Thyroid gland (tissue), 4 donors: Measurements from ENCODE around the gene AIF1L. TPM values are rescaled to one million over a fixed set of nuclear protein-coding genes. Genes with fewer than 3 reads are reported as not detected.

ENCODE experiments used
- DNase-seq, 2 donors: peaks; one replicate each; pipeline ENCODE4 v3.0.0-alpha.2; 2019
- H3K27ac ChIP-seq, 3 donors: fragments of 200-600 bp; sonication (generic); 1 replicate in 2 of 3; 2 replicates in 1 of 3; pipeline ENCODE4 v1.5.1; 2016 to 2019; ENCODE audit warnings: mild to moderate bottlenecking in 1 of 3, moderate library complexity in 1 of 3
- H3K27me3 ChIP-seq: fragments of 200-600 bp; sonication (generic); one replicate; pipeline ENCODE4 v1.5.1; 2019
- H3K36me3 ChIP-seq, 2 donors: fragments of 200-600 bp; sonication (generic); one replicate each; pipeline ENCODE4 v1.5.1; 2016 to 2019
- H3K4me1 ChIP-seq, 2 donors: fragments of 200-600 bp; sonication (generic); one replicate each; pipeline ENCODE4 v1.5.1; 2017 to 2019
- H3K4me3 ChIP-seq, 3 donors: fragments of 200-600 bp; sonication (generic); replicated peaks in 1 of 3; 1 replicate in 2 of 3; 2 replicates in 1 of 3; pipeline ENCODE4 v1.5.1; 2016; ENCODE audit warnings: mild to moderate bottlenecking in 1 of 3
- H3K9me3 ChIP-seq: fragments of 200-600 bp; sonication (generic); one replicate; pipeline ENCODE4 v1.5.1; 2017
- CTCF ChIP-seq, 6 experiments: fragments of 200-600 bp in 3 of 6; fragments of 450-650 bp in 3 of 6; sonication (generic) in 3 of 6; IDR thresholded peaks; one replicate each; pipeline ENCODE4 v1.5.1; 2016 to 2019; ENCODE audit warnings: antibody characterized with exemption in 6 of 6, mild to moderate bottlenecking in 2 of 6, inconsistent platforms in 1 of 6, moderate library complexity in 1 of 6
- POLR2A ChIP-seq, 2 donors: fragments of 450-650 bp; IDR thresholded peaks; one replicate each; pipeline ENCODE4 v1.6.1; 2017; ENCODE audit warnings: antibody characterized with exemption in 2 of 2, mild to moderate bottlenecking in 2 of 2, moderate library complexity in 1 of 2
- WGBS, 2 donors: methylation state at CpG; one replicate each; pipeline ENCODE4 v1.1.5; 2017; 5-methylcytosine and 5-hydroxymethylcytosine counted together
- intact Hi-C: fragments of 100-400 bp; cut with DNase I; formaldehyde crosslinking; loops from one replicate; pipeline ENCODE4 v1.15.1; 2023
- total RNA-seq, 4 donors: library from RNA; depleted of rRNA; stranded (reverse); fragments of >200 nt; gene quantifications; one replicate each; pipeline ENCODE4 v1.2.3, GENCODE V29; 2016

The AIF1L gene
- total RNA-seq, 4 donors from 2014 or later, result 43.0 to 114 (median 87.9) TPM

- whole genome bisulfite sequencing, 2 donors, result 91 to 92% methylated on average over 4 of the region's 4 CpGs
- no peak for DNase-seq
- Histone ChIP-seq H3K27ac (no peak overlapping the region), H3K9me3 (no peaks in the 10 kb centered on the region), H3K4me3 (no peak overlapping the region), H3K36me3 (peaks cover 33 to 42% of the 10 kb centered on the region in 2 donors), H3K27me3 (no peaks in the 10 kb centered on the region), H3K4me1 (no peaks in the 10 kb centered on the region)
- no peak for TF ChIP-seq CTCF (IDR thresholded peaks at IDR 0.05)
- no peak for TF ChIP-seq POLR2A (IDR thresholded peaks at IDR 0.05)
- intact Hi-C loops, result no loop called here
Observed at GRCh38 chr9:131162886-131163285, 66.6 kb downstream of the AIF1L start.

GRCh38 chr9:131165523-131165922 lies 69.2 kb downstream of the AIF1L start:
- peaks cover 20 to 31% of the 10 kb centered on the region in 2 donors for H3K36me3 ChIP-seq
- H3K4me1 ChIP-seq, result no peaks in the 10 kb centered on the region
- DNase-seq, result no peak
- H3K9me3 ChIP-seq, result no peaks in the 10 kb centered on the region
- no peak overlapping the region for H3K27ac ChIP-seq
- TF ChIP-seq POLR2A (IDR thresholded peaks at IDR 0.05), result no peak
- no peak for TF ChIP-seq CTCF (IDR thresholded peaks at IDR 0.05)
- intact Hi-C loops, result no loop called here
- H3K27me3 ChIP-seq, result no peaks in the 10 kb centered on the region
- H3K4me3 ChIP-seq, result no peak overlapping the region

DNA sequence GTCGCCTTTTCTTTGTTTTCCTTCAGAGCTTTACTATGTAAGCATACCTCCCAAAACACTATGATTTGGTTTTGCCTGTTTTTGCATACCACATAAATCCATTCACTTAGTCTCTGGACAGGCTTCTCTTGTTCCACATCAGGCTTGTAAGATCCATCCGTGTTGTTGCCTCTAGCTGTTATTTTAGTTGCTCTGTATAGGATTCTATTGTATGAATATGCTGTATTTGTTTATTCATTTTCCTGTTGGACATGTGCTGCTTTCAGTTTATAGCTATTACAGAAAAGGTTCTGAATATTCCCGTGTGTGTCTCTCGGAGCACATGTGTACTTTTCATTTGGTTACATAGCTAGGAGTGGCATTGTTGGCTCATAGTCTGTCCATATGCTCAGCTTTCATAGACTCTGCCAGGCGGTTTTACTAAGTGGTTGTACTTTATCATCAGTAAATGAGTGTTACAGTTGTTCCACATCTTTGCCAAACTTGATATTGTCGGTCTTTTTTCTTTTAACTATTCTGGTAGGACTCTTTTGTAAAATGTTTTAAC lies 70.9 kb downstream of the AIF1L start:
- Histone ChIP-seq H3K36me3 (peaks cover 20 to 23% of the 10 kb centered on the region in 2 donors), H3K4me1 (no peaks in the 10 kb centered on the region), H3K27ac (no peak overlapping the region), H3K4me3 (no peak overlapping the region), H3K27me3 (no peaks in the 10 kb centered on the region), H3K9me3 (no peaks in the 10 kb centered on the region)
- DNase-seq, result no peak
- TF ChIP-seq POLR2A (IDR thresholded peaks at IDR 0.05) (no peak), CTCF (IDR thresholded peaks at IDR 0.05) (no peak)
- intact Hi-C loops, result no loop called here
- 73 to 79% methylated on average over 6 of the region's 6 CpGs for WGBS, 2 donors

DNA sequence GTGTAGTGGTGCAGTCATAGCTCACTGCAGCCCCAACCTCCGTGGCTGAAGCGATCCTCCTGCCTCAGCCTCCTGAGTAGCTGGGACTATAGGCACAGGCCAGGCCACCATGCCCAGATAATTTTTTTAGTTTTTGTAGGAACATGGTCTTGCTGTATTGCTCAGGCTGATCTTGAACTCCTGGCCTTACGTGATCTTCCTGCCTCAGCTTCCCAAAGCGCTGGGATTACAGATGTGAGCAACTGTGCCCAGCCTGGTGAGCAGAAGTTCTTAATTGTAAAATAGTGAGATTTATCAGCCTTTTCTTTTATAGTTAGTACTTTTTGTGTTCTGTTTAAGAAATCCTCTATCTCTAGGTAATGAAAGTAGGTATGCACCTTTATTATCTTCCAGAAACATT lies 71.6 kb downstream of the AIF1L start:
- Histone ChIP-seq H3K4me3 (no peak overlapping the region), H3K27me3 (no peaks in the 10 kb centered on the region), H3K27ac (no peak overlapping the region), H3K9me3 (no peaks in the 10 kb centered on the region), H3K4me1 (no peaks in the 10 kb centered on the region), H3K36me3 (peaks cover 16 to 17% of the 10 kb centered on the region in 2 donors)
- intact Hi-C loops, result no loop called here
- 96 to 99% methylated on average over 4 of the region's 4 CpGs for WGBS, 2 donors
- no peak for TF ChIP-seq CTCF (IDR thresholded peaks at IDR 0.05)
- TF ChIP-seq POLR2A (IDR thresholded peaks at IDR 0.05), result no peak
- DNase-seq, result no peak

DNA sequence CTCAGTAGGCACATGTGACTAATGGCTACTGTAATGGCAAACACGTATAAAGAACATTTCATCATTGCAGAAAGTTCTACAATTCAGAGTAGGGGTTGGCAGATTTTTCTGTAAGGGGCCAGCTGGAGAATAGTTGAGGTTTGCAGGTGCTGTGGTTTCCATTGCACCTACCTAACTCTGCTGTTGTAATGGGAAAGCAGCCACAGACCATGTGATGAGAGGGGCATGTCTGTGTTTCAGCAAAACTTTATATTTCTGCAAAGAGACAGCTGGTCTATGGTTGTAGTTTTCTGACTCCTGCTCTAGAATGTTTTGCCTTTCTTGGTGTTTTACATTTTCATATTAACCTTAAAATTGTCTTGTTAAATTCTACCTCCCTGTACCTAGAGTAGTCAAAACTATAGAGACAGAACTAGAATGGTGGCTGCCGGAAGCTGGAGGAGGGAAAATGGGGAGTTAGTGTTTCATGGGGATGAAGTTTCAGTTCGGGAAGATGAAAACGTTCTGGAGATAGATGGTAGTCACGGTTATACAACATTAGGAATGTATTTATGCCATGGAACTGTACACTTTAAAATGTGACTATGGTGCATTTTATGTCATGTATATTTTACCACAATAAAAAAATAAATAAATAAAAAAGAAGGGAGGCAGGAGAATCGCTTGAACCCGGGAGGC lies 73.4 kb downstream of the AIF1L start:
- Histone ChIP-seq H3K36me3 (peaks cover 0 to 12% of the 10 kb centered on the region in 2 donors), H3K9me3 (no peaks in the 10 kb centered on the region), H3K4me3 (no peak overlapping the region), H3K4me1 (no peaks in the 10 kb centered on the region), H3K27ac (no peak overlapping the region), H3K27me3 (no peaks in the 10 kb centered on the region)
- intact Hi-C loops, result no loop called here
- 92 to 93% methylated on average over 7 of the region's 7 CpGs for WGBS, 2 donors
- TF ChIP-seq CTCF (IDR thresholded peaks at IDR 0.05) (no peak), POLR2A (IDR thresholded peaks at IDR 0.05) (no peak)
- no peak for DNase-seq
